Mammary epithelial cell (primary cell): Measurements from ENCODE around the gene EXOC2.

ENCODE experiments used
- CTCF ChIP-seq, 2 donors: IDR thresholded peaks in 1 of 2; conservative IDR thresholded peaks in 1 of 2; 2 replicates each; pipeline ENCODE4 v1.5.1; 2011 to 2012; ENCODE audit warnings: inconsistent platforms in 2 of 2, low read length in 2 of 2, mild to moderate bottlenecking in 2 of 2, control low read depth in 1 of 2, low read depth in 1 of 2; ENCODE audit not compliant: insufficient read depth in 1 of 2; ENCODE audit errors: extremely low read depth in 1 of 2
- EZH2 ChIP-seq: IDR thresholded peaks from 2 replicates; pipeline ENCODE4 v1.6.1; 2012; ENCODE audit warnings: low read length, inconsistent platforms, borderline replicate concordance

- TF ChIP-seq EZH2, result no peak
- TF ChIP-seq CTCF (conservative IDR thresholded peaks at IDR 0.05 in 1 of 2, IDR thresholded peaks at IDR 0.05 in 1 of 2; ENCODE audit: extremely low read depth in 1 of 2, insufficient read depth in 1 of 2, low read depth in 1 of 2, low read length in 2 of 2), result no peak
Observed at GRCh38 chr6:678520-678919, 14.4 kb downstream of the EXOC2 start.
